Astrocyte (in vitro differentiated cells and primary cell): Measurements from ENCODE around the gene SFTPB.

Experiments
- CTCF ChIP-seq: IDR thresholded peaks from 2 replicates; pipeline ENCODE4 v1.5.1; 2011; ENCODE audit warnings: low read depth, mild to moderate bottlenecking, inconsistent platforms, low read length, moderate library complexity; ENCODE audit not compliant: insufficient read depth
- EZH2 ChIP-seq: IDR thresholded peaks from 2 replicates; pipeline ENCODE4 v1.6.1; 2012; ENCODE audit warnings: mild to moderate bottlenecking, low read length, inconsistent platforms; ENCODE audit not compliant: insufficient read depth

GRCh38 chr2:85682378-85682777, 14.4 kb upstream of the SFTPB start:
- no peak for TF ChIP-seq CTCF
- no peak for TF ChIP-seq EZH2
